ENCODE measurements around the gene FAM118A. TPM values are rescaled to one million over a fixed set of nuclear protein-coding genes. Genes with fewer than 3 reads are reported as not detected.

Gene FAM118A
- total RNA-seq, 1 donor from 2014 or later: 59.3 TPM

DNA sequence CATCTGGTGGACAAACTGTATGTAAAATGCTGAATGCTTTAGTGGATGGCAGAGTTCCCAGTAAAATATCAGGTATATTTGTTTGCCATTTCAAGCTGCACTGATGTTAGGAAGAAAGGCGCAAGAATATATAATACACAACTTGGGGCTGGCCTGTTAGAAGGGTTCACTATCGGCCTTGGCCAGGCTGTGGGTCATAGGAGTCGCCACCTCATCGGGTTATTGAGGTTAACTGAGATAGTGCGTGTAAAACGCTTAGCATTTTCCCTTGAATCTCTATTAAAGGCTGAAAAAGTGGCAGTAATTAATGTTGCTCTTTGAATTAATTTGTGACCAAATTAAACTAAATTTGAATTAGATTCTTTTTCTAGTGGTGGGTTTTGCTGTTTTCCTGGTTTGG, 5.1 kb downstream of the FAM118A start:
- Mint-ChIP-seq H3K27ac (no peak overlapping the region), H3K4me1 (peaks cover 70% of the 10 kb centered on the region), H3K27me3 (no peaks in the 10 kb centered on the region), H3K9me3 (no peaks in the 10 kb centered on the region), H3K4me3 (no peak overlapping the region), H3K36me3 (ENCODE audit: low read depth) (peaks cover 9% of the 10 kb centered on the region)
- ChIA-PET POLR2A (interaction anchor here (1.4 kb wide), 1 partner anchor 30 kb away, joined by 5 read pairs; the partner anchor contains the start of gene UPK3A), CTCF (no interaction called here)
- intact Hi-C loops (cut with micrococcal nuclease): no loop called here
- no peak for ATAC-seq (ENCODE audit: low read depth)
- no peak for TF ChIP-seq CTCF (IDR thresholded peaks at IDR 0.05)
- no peak for DNase-seq

- no peak for ATAC-seq (ENCODE audit: low read depth)
- Mint-ChIP-seq H3K27ac (peak overlapping the region; percentile 53), H3K27me3 (no peaks in the 10 kb centered on the region), H3K4me1 (peaks cover 68% of the 10 kb centered on the region), H3K9me3 (no peaks in the 10 kb centered on the region), H3K4me3 (no peak overlapping the region), H3K36me3 (ENCODE audit: low read depth) (peaks cover 7% of the 10 kb centered on the region)
- ChIA-PET CTCF (no interaction called here), POLR2A (interaction anchor here (1.1 to 2.1 kb wide), 2 partner anchors 29 to 32 kb away, joined by 3 to 6 read pairs; partner anchors contain the start of gene UPK3A)
- TF ChIP-seq CTCF (IDR thresholded peaks at IDR 0.05): no peak
- intact Hi-C loops (cut with micrococcal nuclease): no loop called here
- no peak for DNase-seq
These were observed 7.2 kb downstream of the FAM118A start for GRCh38 chr22:45316796-45317526.

- peaks cover 73% of the 10 kb centered on the region for H3K4me1 Mint-ChIP-seq
- ChIA-PET CTCF (no interaction called here), POLR2A (interaction anchor here (1.1 to 2.1 kb wide), 2 partner anchors 30 to 33 kb away, joined by 3 to 6 read pairs; partner anchors contain the start of gene UPK3A)
- ATAC-seq (ENCODE audit: low read depth): no peak
- peaks cover 8% of the 10 kb centered on the region for H3K36me3 Mint-ChIP-seq (ENCODE audit: low read depth)
- peak overlapping the region; percentile 80 for H3K4me3 Mint-ChIP-seq
- intact Hi-C loops (cut with micrococcal nuclease): loop anchor here (1.0 kb wide), 3 partner anchors 8 to 48 kb away; partner anchors contain the start of genes FAM118A and UPK3A
- H3K27ac Mint-ChIP-seq: peak overlapping the region; percentile 95
- H3K9me3 Mint-ChIP-seq: no peaks in the 10 kb centered on the region
- no peak for DNase-seq
- no peak for TF ChIP-seq CTCF (IDR thresholded peaks at IDR 0.05)
- no peaks in the 10 kb centered on the region for H3K27me3 Mint-ChIP-seq
These were observed 7.9 kb downstream of the FAM118A start for GRCh38 chr22:45317551-45318167.

- ChIA-PET POLR2A (interaction anchor here (2.1 kb wide), 1 partner anchor 30 kb away, joined by 6 read pairs; no protein-coding TSS in a partner anchor), CTCF (no interaction called here)
- intact Hi-C loops (cut with micrococcal nuclease): loop anchor here (1.0 kb wide), 3 partner anchors 9 to 49 kb away; partner anchors contain the start of genes FAM118A and UPK3A
These were observed 8.4 kb downstream of the FAM118A start for GRCh38 chr22:45318168-45318557.

More at GRCh38 chr22:45318168-45318557, 8.4 kb downstream of the FAM118A start:
- TF ChIP-seq CTCF (IDR thresholded peaks at IDR 0.05): no peak
- DNase-seq (peak; percentile 57), ATAC-seq (ENCODE audit: low read depth) (peak; percentile 88)
- H3K36me3 Mint-ChIP-seq (ENCODE audit: low read depth): peaks cover 8% of the 10 kb centered on the region
- peaks cover 73% of the 10 kb centered on the region for H3K4me1 Mint-ChIP-seq
- H3K4me3 Mint-ChIP-seq: peak overlapping the region; percentile 80
- H3K27ac Mint-ChIP-seq: peak overlapping the region; percentile 95
- H3K9me3 Mint-ChIP-seq: no peaks in the 10 kb centered on the region
- H3K27me3 Mint-ChIP-seq: no peaks in the 10 kb centered on the region
